ENCODE data around the gene ZBTB48.
"Not testable (repeated sequence)": the region's sequence is repeated elsewhere in the genome, so short reads cannot be mapped to it uniquely, and the experiment has no call there.

The ZBTB48 gene

DNA sequence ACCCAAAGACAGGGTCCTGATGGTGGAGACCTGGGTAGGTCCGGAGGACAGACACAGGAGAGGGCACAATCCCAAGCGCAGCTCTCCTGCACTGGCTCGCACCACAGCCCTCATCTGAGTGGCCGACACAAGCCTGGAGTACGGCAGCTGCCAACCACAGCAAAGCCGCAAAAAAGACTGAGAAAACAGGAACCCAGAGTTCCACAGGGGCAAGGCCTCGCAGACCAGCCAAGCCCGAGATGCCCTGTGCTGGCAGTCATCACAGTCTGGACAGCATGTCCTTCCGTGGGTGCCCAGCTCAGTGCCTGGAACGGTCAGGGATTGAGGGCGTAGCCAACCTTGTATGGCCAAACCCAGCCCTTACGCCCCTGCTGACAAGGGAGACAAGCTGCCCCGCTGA is 11.4 kb downstream of the ZBTB48 start:
- no peak for DNase-seq (ENCODE audit: low spot score)

- DNase-seq (ENCODE audit: low spot score), result no peak
Measured at GRCh38 chr1:6591644-6592043, 11.8 kb downstream of the ZBTB48 start.

GRCh38 chr1:6592441-6592840 is 12.6 kb downstream of the ZBTB48 start:
- no peak for DNase-seq (ENCODE audit: low spot score)

GRCh38 chr1:6592865-6593593 is 13.2 kb downstream of the ZBTB48 start:
- DNase-seq (ENCODE audit: low spot score), result no peak

DNA sequence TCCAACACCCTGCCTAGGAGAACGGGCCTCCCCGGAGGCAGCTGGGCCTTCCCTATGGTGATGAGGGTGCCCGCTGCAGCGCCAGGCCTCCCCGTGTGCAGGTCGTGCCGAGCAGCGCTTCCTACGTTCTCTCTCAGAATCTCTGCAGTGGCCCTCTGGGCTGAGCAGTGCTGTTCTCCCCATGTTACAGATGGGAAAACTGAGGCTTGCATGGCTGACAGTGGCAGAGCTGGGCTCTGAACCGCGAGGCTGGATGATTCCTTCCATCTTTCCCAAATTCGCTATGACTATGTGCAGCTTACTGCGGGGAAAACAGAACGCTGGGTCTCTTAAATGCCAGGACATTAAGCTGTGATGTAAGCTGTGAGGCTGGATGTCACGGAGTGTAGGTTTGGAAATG is 14.0 kb downstream of the ZBTB48 start:
- DNase-seq (ENCODE audit: low spot score), result no peak

DNA sequence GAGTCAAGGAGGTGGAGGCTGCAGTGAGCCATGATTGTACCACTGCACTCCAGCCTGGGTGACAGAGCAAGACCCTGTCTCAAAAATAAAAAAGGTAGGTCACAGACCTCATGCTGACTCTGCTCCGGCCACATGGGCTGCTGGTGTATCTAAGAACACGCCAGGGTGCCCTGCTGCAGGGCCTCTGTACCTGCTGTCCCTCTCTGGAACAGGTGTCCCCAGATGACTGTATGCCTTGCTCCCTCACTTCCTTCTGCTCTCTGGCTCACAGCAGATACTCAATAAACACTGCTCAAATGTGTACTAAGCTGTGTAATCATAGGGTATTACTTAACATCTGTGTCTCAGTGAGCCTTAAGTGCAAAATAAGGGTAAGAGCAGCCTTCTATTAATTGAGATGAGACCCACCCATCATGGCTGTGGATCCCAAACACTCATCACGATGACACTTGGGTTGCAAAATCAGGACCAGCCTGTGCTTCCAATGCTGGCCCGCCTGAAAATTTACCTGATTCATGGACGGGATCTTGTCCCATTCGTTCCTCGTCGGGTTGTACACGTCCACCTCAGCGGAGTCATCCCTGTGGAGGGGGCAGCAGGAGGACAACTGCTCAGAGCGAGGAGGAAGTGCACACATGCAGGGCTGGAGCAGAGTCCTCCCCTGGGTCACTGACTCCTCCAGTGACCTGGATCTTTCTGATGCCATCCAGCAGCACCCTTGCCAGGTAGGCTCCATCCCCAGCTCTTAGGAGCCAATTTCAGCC is 15.4 kb downstream of the ZBTB48 start:
- DNase-seq (ENCODE audit: low spot score), result no peak

DNA sequence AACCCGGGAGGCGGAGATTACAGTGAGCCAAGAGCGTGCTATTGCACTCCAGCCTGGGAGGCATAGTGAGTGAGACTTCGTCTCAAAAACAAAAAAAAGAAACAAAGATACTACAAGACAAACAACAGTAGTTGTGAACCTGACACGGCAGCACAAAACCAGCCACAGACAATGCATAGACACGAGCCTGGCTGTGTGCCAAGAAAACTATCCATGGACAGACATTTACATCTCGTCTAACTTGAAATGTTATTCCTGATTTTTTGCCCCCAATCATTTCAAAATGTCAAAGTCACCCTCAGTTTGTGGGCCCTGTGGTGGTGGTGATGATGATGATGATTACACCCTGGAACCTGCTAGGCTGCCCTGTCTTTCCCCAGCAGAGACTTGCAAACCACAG is 16.6 kb downstream of the ZBTB48 start:
- DNase-seq (ENCODE audit: low spot score), result no peak

GRCh38 chr1:6596886-6597776 is 17.3 kb downstream of the ZBTB48 start:
- DNase-seq (ENCODE audit: low spot score), result no peak

- DNase-seq (ENCODE audit: low spot score), result no peak
Measured at GRCh38 chr1:6597777-6598131, 18.0 kb downstream of the ZBTB48 start.

DNA sequence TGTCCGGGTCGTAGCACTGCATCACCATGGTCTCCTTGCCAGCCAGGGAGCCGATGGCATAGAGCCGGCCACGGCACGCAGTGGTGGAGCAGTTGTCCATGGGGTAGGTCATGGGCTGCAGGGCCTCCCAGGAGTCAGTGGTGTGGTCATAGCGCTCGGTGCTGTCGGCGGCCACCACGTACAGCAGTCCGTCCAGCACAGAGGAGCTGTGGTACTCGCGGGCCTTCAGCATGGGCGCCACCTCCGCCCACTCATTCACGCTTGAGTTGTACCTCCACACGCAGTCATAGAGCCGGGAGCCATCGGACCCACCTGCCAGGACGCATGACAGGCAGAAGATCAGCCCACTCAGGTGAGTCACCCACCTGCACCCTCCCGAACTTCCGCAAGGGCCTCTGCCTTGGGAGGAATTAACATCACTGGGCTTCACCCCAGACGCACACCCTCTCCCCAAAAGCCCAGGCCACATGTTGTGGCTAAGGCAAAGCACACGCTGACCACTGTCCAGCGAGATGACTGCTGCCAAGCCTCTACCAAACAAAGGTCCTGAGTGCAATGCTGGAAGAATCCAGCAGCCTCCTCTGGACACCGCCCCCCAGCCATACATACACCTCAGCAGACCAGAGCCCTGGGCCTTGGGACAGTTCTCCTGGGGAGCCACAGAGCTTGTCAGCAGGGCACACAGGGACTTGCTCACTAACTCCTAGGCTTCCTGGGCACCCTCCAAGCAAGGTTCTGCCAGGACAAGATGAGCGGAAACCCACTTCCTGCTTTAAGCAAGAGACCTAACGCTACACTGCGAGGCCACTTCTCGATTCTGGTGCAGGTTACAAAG is 19.6 kb downstream of the ZBTB48 start:
- no peak for DNase-seq (ENCODE audit: low spot score)

DNA sequence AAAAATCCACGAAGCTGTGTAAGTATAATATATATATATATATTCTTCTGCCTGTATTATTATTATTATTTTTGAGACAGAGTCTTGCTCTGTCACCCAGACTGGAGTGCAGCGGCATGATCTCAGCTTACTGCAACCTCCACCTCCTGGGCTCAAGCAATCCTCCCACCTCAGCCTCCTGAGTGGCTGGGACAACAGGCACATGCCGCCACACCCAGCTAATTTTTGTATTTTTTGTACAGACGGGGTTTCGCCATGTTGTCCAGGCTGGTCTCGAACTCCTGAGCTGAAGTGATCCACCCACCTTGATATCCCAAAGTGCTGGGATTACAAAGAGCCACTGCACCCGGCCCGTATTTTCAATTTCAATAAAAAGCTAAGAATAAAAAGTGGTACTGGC is 20.2 kb downstream of the ZBTB48 start:
- DNase-seq (ENCODE audit: low spot score), result not testable (repeated sequence)

DNA sequence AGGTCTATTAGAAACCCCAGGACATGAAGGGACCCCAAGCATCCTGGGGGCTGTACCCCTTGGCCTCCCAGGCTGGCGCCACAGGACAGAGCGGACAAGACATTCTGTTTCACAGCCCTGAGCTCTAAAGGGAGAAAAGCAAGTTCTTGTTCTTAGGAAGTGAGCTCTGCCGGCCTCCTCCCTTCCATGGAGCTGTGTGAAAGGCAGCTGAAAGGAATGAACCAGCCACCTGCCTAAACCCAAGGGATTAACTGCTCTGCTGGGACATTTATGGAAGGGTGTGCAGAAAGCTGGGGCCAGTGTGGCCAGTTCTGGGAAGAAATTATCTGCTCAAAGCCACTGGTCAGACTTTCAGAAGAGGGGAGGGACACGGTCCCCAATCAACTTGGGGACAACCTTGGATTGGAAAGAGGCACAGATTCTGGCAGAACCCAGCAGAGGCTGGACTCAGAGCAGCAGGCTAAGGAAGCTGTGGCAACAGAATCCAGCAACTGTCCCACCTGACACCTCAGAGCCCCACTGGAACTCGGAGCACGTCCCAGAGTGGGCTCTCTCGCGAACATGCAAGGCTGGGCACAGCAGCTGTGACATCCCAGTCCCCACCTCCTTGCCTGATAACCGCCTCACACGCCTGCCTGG is 20.7 kb downstream of the ZBTB48 start:
- DNase-seq (ENCODE audit: low spot score), result no peak

DNA sequence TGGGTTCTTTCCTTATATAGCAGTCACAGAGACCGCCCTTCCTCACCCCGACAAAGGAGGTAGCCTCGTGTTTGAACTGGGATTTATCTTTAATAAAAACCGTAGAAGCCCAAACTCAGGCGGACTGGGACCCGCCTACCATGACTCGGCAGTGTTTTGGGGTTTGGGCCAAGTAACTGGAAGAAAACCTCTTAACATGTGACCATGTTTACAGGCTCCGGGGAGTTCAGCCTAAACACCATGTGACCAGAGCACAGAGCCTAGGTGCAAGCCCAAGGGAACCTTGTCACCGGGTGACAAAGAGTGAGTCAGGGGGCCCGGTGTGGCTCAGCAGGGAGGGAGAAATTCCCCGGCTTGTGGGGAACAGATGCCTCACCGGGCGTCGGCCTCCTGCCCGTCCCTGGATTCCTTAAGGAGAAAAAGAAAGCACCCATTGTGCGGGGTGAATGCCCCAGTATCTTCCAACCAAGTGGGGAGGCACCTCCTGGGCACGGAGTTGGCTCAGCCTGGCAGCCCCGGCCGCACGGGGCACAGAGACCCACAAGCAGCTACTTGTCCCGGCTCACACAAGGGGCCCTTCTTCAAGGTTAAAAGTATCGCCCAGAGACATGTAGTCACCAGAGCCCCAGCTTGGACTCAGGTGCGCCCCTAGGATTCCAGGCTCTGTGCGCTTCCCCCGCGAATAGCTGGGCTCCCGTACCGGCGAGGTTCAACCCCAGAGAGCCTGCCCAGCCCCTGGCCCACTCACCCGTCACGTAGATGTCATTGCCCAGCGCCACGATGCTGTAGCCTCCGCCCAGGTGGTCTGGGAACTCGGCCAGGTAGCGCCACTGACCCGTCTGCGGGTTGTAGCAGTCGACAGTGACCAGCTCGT is 21.5 kb downstream of the ZBTB48 start:
- DNase-seq (ENCODE audit: low spot score), result peak; percentile 86

DNA sequence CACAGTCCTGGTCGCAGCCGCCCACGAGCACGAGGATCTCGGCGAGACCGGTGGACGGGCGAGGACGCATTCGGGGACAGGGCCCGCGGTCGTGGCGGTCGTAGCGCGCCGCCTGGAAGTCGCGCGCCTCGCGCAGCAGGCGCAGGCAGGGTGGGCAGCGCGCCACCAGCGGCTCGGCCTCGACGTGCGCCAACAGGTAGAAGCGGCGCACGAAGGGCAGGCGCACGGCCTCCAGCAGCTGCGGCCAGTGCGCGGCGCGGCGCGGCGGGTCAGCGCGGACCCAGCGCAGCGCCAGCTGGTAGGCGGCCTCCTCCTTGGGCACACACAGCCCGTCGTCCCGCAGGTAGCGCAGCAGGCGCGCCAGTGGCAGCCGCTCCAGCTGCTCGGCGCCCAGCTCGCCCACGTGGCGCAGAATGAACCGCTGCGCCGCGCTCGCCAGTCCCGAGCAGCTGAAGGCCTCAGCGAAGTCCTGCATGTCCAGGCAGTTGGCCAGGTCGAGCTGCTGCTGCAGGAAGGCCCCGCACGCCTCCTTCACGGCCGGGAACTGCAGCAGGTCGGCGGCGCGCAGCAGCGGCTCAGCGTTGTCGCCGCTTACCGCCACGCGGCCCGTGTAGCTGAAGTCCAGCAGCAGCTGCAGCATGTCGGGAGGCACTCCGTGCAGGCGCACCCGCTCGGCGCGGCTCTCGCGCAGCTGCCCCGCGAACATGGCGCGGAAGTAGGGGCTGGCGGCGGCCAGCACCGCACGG is 22.3 kb downstream of the ZBTB48 start:
- DNase-seq (ENCODE audit: low spot score), result peak; percentile 67

- peak; percentile 91 for DNase-seq (ENCODE audit: low spot score)
Measured at GRCh38 chr1:6602669-6603237, 23.0 kb downstream of the ZBTB48 start, which contains the start of gene KLHL21. Gene KLHL21 (minus strand): TSS chr1:6602869. CDS start chr1:6602817, 52 bp downstream.

DNA sequence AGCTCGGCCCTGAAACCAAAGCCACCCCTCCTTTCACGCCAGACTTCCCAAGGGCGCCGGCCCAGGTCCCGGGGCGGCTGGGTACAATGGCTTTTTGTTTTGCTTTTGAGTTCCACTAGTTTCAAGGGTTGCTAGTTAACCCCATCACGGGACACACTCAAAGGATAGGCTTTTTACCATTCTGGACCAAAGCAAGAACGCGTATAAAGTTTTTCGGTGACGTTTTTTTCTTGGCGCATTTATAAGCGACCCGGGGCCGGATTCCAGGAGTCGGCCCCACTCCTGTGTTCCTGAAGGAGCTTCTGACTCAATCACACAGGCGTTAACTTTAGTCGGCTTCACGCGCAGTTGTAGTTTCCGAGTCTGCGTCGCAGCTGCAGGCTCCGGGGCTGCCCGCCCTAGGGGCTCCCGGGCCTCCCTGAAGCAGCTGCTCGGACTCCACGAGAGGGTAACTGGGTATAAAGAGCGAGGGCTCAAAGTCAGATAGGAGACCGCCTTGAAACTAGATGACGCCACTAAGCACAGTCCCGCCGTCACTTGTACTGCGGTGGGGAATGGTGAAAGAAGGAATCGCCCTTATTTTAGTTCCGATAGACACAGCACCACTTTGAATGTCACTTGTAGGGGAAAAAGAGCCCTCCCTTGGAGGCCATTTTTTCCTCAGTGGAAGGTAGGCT is 23.6 kb downstream of the ZBTB48 start:
- peak; percentile 83 for DNase-seq (ENCODE audit: low spot score)

DNA sequence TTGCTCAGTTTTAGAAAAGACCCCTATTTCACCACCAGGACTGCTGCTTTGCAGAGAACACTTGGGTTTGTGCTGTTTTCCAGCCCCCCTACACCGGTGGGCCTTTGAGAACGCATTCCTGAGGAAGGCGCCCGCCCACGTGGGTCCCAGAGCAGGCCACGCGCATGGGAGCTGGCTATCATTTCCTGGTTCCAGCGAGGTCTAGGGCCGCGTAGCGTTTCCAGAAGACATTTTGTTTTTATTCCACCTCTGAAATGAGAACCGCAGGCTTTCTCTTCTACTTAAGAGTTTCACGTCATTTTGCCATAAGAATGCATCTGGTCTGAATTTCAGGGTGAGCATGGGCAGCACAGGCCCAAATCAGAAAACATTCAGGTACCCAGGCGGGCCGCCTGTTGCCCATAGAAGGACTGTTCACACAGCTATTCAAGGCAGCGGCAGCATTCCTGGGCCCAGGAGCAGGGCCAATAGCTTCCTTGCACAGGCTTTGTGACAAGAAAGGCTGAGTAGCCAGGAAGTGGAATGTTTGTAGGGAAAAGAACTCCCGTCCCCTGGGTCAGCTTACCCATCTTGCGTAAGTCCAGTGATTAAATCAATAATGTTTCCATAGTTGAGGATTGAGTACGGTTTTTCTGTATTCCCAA is 24.2 kb downstream of the ZBTB48 start:
- no peak for DNase-seq (ENCODE audit: low spot score)
